Measurements from ENCODE around the gene FAF1. TPM values are rescaled to one million over a fixed set of nuclear protein-coding genes. Genes with fewer than 3 reads are reported as not detected.

FAF1 gene
- total RNA-seq, 1 experiment from 2014 or later: 112 TPM

- no peak overlapping the region for H3K4me2 ChIP-seq (ENCODE audit: low read depth, low read length, poor library complexity, severe bottlenecking)
- H3K27me3 ChIP-seq (ENCODE audit: low read length): no peaks in the 10 kb centered on the region
- no peak overlapping the region for H2AFZ ChIP-seq (ENCODE audit: low read length)
- H3K36me3 ChIP-seq (ENCODE audit: insufficient read depth, low read length): no peaks in the 10 kb centered on the region
- peak; percentile 27 for DNase-seq
- H3K9ac ChIP-seq (ENCODE audit: low read length): no peak overlapping the region
- no peaks in the 10 kb centered on the region for H3K9me2 ChIP-seq (replicated peaks; ENCODE audit: insufficient read depth, low read length)
- no peak overlapping the region for H3K4me3 ChIP-seq (ENCODE audit: low read length)
- H3K79me2 ChIP-seq (ENCODE audit: low read length): no peaks in the 10 kb centered on the region
- H3K27ac ChIP-seq (ENCODE audit: low read length): no peak overlapping the region
- peaks cover 13% of the 10 kb centered on the region for H3K4me1 ChIP-seq (ENCODE audit: low read length)
- H3K9me3 ChIP-seq (ENCODE audit: low read length): no peaks in the 10 kb centered on the region
- no peaks in the 10 kb centered on the region for H4K20me1 ChIP-seq (ENCODE audit: insufficient read depth, low read depth, low read length)
Observed at GRCh38 chr1:50995651-50996050, 35.6 kb upstream of the FAF1 start.

DNA sequence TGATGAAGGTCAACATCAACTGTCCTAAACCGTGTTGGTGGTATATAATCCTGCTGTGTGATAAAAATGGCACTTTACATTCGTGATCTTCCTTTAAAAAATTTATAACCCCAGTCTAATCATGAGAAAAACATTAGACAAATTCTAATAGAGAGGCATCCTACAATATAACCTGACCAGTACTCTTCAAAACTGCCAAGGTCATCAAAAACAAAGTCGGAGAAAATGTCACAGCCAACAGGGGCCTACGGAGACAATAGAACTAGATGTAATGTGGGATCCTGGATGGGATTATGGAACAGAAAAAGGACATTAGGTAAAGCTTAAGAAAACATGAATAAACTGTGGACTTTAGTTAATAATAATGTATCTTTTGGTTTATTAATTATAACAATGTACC, 34.9 kb upstream of the FAF1 start:
- H3K27ac ChIP-seq (ENCODE audit: low read length): no peak overlapping the region
- no peak overlapping the region for H3K9ac ChIP-seq (ENCODE audit: low read length)
- H3K36me3 ChIP-seq (ENCODE audit: insufficient read depth, low read length): no peaks in the 10 kb centered on the region
- no peaks in the 10 kb centered on the region for H3K9me2 ChIP-seq (replicated peaks; ENCODE audit: insufficient read depth, low read length)
- no peaks in the 10 kb centered on the region for H3K27me3 ChIP-seq (ENCODE audit: low read length)
- no peaks in the 10 kb centered on the region for H3K9me3 ChIP-seq (ENCODE audit: low read length)
- no peaks in the 10 kb centered on the region for H4K20me1 ChIP-seq (ENCODE audit: insufficient read depth, low read depth, low read length)
- H3K79me2 ChIP-seq (ENCODE audit: low read length): no peaks in the 10 kb centered on the region
- H3K4me1 ChIP-seq (ENCODE audit: low read length): peaks cover 7% of the 10 kb centered on the region
- DNase-seq: peak; percentile 33
- no peak overlapping the region for H3K4me3 ChIP-seq (ENCODE audit: low read length)
- no peak overlapping the region for H3K4me2 ChIP-seq (ENCODE audit: low read depth, low read length, poor library complexity, severe bottlenecking)
- H2AFZ ChIP-seq (ENCODE audit: low read length): no peak overlapping the region

- Histone ChIP-seq H3K27me3 (ENCODE audit: low read length) (no peaks in the 10 kb centered on the region), H3K4me2 (ENCODE audit: low read depth, low read length, poor library complexity, severe bottlenecking) (no peak overlapping the region), H3K36me3 (ENCODE audit: insufficient read depth, low read length) (no peaks in the 10 kb centered on the region), H3K9ac (ENCODE audit: low read length) (no peak overlapping the region), H2AFZ (ENCODE audit: low read length) (no peak overlapping the region), H4K20me1 (ENCODE audit: insufficient read depth, low read depth, low read length) (no peaks in the 10 kb centered on the region), H3K79me2 (ENCODE audit: low read length) (no peaks in the 10 kb centered on the region), H3K4me3 (ENCODE audit: low read length) (no peak overlapping the region), H3K9me3 (ENCODE audit: low read length) (no peaks in the 10 kb centered on the region), H3K27ac (ENCODE audit: low read length) (no peak overlapping the region), H3K4me1 (ENCODE audit: low read length) (peaks cover 11% of the 10 kb centered on the region), H3K9me2 (replicated peaks; ENCODE audit: insufficient read depth, low read length) (no peaks in the 10 kb centered on the region)
- DNase-seq: no peak
Observed at GRCh38 chr1:50993645-50994044, 33.6 kb upstream of the FAF1 start.

- Histone ChIP-seq H3K9me2 (replicated peaks; ENCODE audit: insufficient read depth, low read length) (no peaks in the 10 kb centered on the region), H3K27ac (ENCODE audit: low read length) (no peak overlapping the region), H3K4me3 (ENCODE audit: low read length) (no peak overlapping the region), H2AFZ (ENCODE audit: low read length) (no peak overlapping the region), H3K27me3 (ENCODE audit: low read length) (no peaks in the 10 kb centered on the region), H3K9ac (ENCODE audit: low read length) (no peak overlapping the region), H3K36me3 (ENCODE audit: insufficient read depth, low read length) (no peaks in the 10 kb centered on the region), H3K79me2 (ENCODE audit: low read length) (no peaks in the 10 kb centered on the region), H3K9me3 (ENCODE audit: low read length) (no peaks in the 10 kb centered on the region), H4K20me1 (ENCODE audit: insufficient read depth, low read depth, low read length) (no peaks in the 10 kb centered on the region), H3K4me1 (ENCODE audit: low read length) (peaks cover 18% of the 10 kb centered on the region), H3K4me2 (ENCODE audit: low read depth, low read length, poor library complexity, severe bottlenecking) (no peak overlapping the region)
- DNase-seq: peak; percentile 17
Observed at GRCh38 chr1:50992532-50993318, 32.7 kb upstream of the FAF1 start.

DNA sequence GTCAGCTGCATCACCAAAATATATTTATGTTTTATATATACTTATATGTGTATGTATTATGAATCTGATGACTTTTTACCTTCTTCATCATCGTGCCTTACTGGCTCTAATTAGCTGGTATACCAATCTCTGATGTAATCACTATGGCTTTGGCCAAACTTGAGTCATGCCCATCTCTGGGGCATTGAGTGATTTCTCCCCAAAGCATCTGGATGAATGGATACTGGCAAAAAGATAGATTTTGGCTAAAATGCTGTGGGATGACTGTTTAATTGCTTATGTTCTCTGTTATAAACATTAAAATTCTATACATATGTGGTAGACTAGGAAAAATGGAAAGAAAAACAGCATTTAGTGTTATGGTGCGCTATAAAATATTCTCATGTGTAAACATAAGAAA, 29.6 kb upstream of the FAF1 start:
- no peaks in the 10 kb centered on the region for H3K9me3 ChIP-seq (ENCODE audit: low read length)
- no peak overlapping the region for H3K9ac ChIP-seq (ENCODE audit: low read length)
- peaks cover 19% of the 10 kb centered on the region for H3K4me1 ChIP-seq (ENCODE audit: low read length)
- no peak overlapping the region for H3K4me3 ChIP-seq (ENCODE audit: low read length)
- no peaks in the 10 kb centered on the region for H3K79me2 ChIP-seq (ENCODE audit: low read length)
- H3K27me3 ChIP-seq (ENCODE audit: low read length): no peaks in the 10 kb centered on the region
- no peaks in the 10 kb centered on the region for H4K20me1 ChIP-seq (ENCODE audit: insufficient read depth, low read depth, low read length)
- H3K27ac ChIP-seq (ENCODE audit: low read length): no peak overlapping the region
- no peak overlapping the region for H3K4me2 ChIP-seq (ENCODE audit: low read depth, low read length, poor library complexity, severe bottlenecking)
- H3K9me2 ChIP-seq (replicated peaks; ENCODE audit: insufficient read depth, low read length): no peaks in the 10 kb centered on the region
- peak; percentile 39 for DNase-seq
- H3K36me3 ChIP-seq (ENCODE audit: insufficient read depth, low read length): no peaks in the 10 kb centered on the region
- no peak overlapping the region for H2AFZ ChIP-seq (ENCODE audit: low read length)

- Histone ChIP-seq H3K4me1 (ENCODE audit: low read length) (peaks cover 19% of the 10 kb centered on the region), H3K27ac (ENCODE audit: low read length) (no peak overlapping the region), H2AFZ (ENCODE audit: low read length) (no peak overlapping the region), H3K9ac (ENCODE audit: low read length) (no peak overlapping the region), H3K9me3 (ENCODE audit: low read length) (no peaks in the 10 kb centered on the region), H4K20me1 (ENCODE audit: insufficient read depth, low read depth, low read length) (no peaks in the 10 kb centered on the region), H3K36me3 (ENCODE audit: insufficient read depth, low read length) (no peaks in the 10 kb centered on the region), H3K9me2 (replicated peaks; ENCODE audit: insufficient read depth, low read length) (no peaks in the 10 kb centered on the region), H3K4me2 (ENCODE audit: low read depth, low read length, poor library complexity, severe bottlenecking) (no peak overlapping the region), H3K79me2 (ENCODE audit: low read length) (no peaks in the 10 kb centered on the region), H3K27me3 (ENCODE audit: low read length) (no peaks in the 10 kb centered on the region), H3K4me3 (ENCODE audit: low read length) (no peak overlapping the region)
- no peak for DNase-seq
Observed at GRCh38 chr1:50986653-50987052, 26.6 kb upstream of the FAF1 start.

- no peaks in the 10 kb centered on the region for H3K79me2 ChIP-seq (ENCODE audit: low read length)
- H3K9me2 ChIP-seq (replicated peaks; ENCODE audit: insufficient read depth, low read length): no peaks in the 10 kb centered on the region
- no peaks in the 10 kb centered on the region for H3K27me3 ChIP-seq (ENCODE audit: low read length)
- H3K9me3 ChIP-seq (ENCODE audit: low read length): no peaks in the 10 kb centered on the region
- no peak for DNase-seq
- H2AFZ ChIP-seq (ENCODE audit: low read length): no peak overlapping the region
- H3K9ac ChIP-seq (ENCODE audit: low read length): no peak overlapping the region
- H4K20me1 ChIP-seq (ENCODE audit: insufficient read depth, low read depth, low read length): no peaks in the 10 kb centered on the region
- no peak overlapping the region for H3K27ac ChIP-seq (ENCODE audit: low read length)
- peaks cover 19% of the 10 kb centered on the region for H3K4me1 ChIP-seq (ENCODE audit: low read length)
- no peak overlapping the region for H3K4me3 ChIP-seq (ENCODE audit: low read length)
- H3K4me2 ChIP-seq (ENCODE audit: low read depth, low read length, poor library complexity, severe bottlenecking): no peak overlapping the region
- H3K36me3 ChIP-seq (ENCODE audit: insufficient read depth, low read length): no peaks in the 10 kb centered on the region
Observed at GRCh38 chr1:50985094-50985493, 25.0 kb upstream of the FAF1 start.

DNA sequence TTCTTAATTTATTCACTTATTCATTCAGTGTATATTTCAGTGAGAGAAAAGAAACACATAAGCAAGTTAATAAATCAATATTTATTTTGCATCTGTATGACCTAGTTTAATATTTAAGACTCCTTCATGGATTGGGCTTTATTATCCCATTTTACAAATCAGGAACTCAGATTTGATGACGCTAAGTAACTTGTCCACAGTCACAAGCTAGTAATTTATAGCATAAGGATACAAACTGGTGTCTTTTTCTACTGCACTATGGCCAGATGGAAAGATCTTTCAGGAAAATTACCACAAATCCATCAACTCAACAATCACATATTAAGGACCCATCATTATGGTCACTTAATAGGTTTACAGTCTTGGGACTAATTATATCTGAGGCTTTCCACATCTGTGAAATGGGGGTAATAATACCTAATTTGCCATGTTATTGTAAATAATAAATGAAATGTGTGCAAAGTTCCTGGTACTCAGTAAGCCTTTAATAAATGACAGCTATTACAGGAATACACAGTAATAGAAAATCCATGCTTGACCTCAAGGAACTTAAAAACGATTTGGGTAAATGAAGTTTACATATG, 23.2 kb upstream of the FAF1 start:
- H3K9ac ChIP-seq (ENCODE audit: low read length): no peak overlapping the region
- no peaks in the 10 kb centered on the region for H3K79me2 ChIP-seq (ENCODE audit: low read length)
- H3K36me3 ChIP-seq (ENCODE audit: insufficient read depth, low read length): no peaks in the 10 kb centered on the region
- H3K27ac ChIP-seq (ENCODE audit: low read length): no peak overlapping the region
- H3K27me3 ChIP-seq (ENCODE audit: low read length): no peaks in the 10 kb centered on the region
- no peak overlapping the region for H3K4me3 ChIP-seq (ENCODE audit: low read length)
- H3K9me3 ChIP-seq (ENCODE audit: low read length): no peaks in the 10 kb centered on the region
- peaks cover 15% of the 10 kb centered on the region for H3K4me1 ChIP-seq (ENCODE audit: low read length)
- no peaks in the 10 kb centered on the region for H4K20me1 ChIP-seq (ENCODE audit: insufficient read depth, low read depth, low read length)
- H3K9me2 ChIP-seq (replicated peaks; ENCODE audit: insufficient read depth, low read length): no peaks in the 10 kb centered on the region
- H2AFZ ChIP-seq (ENCODE audit: low read length): no peak overlapping the region
- DNase-seq: no peak
- no peak overlapping the region for H3K4me2 ChIP-seq (ENCODE audit: low read depth, low read length, poor library complexity, severe bottlenecking)

All from Karpas-422 (cell line).